GM12878 (cell line): ENCODE data around the gene GNAQ.

Experiments
- BRCA1 ChIP-seq: IDR thresholded peaks from 2 replicates; pipeline ENCODE4 v1.6.1; 2011; ENCODE audit warnings: low read depth, low read length, improper control_type of control experiment
- CTCF ChIP-seq, 3 experiments: IDR thresholded peaks in 2 of 3; conservative IDR thresholded peaks in 1 of 3; 2 replicates each; pipeline ENCODE4 v1.5.1; 2011; ENCODE audit warnings: low read depth in 3 of 3, low read length in 3 of 3, mild to moderate bottlenecking in 3 of 3, control low read depth in 2 of 3, moderate library complexity in 2 of 3, inconsistent platforms in 1 of 3, mixed read lengths in 1 of 3; ENCODE audit not compliant: control insufficient read depth in 2 of 3, insufficient read depth in 1 of 3; ENCODE audit errors: extremely low read depth in 1 of 3
- KLF5 ChIP-seq: fragments of 450-650 bp; IDR thresholded peaks from 2 replicates; pipeline ENCODE4 v1.6.1; 2014; ENCODE audit warnings: mild to moderate bottlenecking; ENCODE audit not compliant: partially characterized antibody
- RBBP5 ChIP-seq: fragments of 200-600 bp; sonication (generic); conservative IDR thresholded peaks from 2 replicates; pipeline ENCODE4 v1.6.1; 2016
- REST ChIP-seq: IDR thresholded peaks from 2 replicates; pipeline ENCODE4 v1.6.1; 2012; ENCODE audit warnings: mild to moderate bottlenecking, low read depth, low read length
- SIN3A ChIP-seq: IDR thresholded peaks from 2 replicates; pipeline ENCODE4 v1.6.1; 2012; ENCODE audit warnings: low read depth, low read length, improper control_type of control experiment
- SUPT20H ChIP-seq: IDR thresholded peaks from 2 replicates; pipeline ENCODE4 v1.6.1; 2011; ENCODE audit warnings: low read depth, mild to moderate bottlenecking, low read length, moderate library complexity, borderline replicate concordance; ENCODE audit not compliant: control insufficient read depth
- ZNF274 ChIP-seq: IDR thresholded peaks from one replicate; pipeline ENCODE4 v1.8.0; 2011; ENCODE audit not compliant: insufficient read length, insufficient read depth
- TF ChIP-seq, protein P1 (sequence below): IDR thresholded peaks from 2 replicates; pipeline ENCODE4 v1.6.1; 2011; ENCODE audit warnings: borderline replicate concordance, low read depth, mild to moderate bottlenecking, moderate library complexity, mixed read lengths, low read length; ENCODE audit not compliant: insufficient read depth; ENCODE audit errors: extremely low read length
- TF ChIP-seq, protein P2 (sequence below): IDR thresholded peaks from 2 replicates; pipeline ENCODE4 v1.6.1; 2011; ENCODE audit warnings: mild to moderate bottlenecking, low read depth, low read length, moderate library complexity; ENCODE audit not compliant: insufficient replicate concordance

GRCh38 chr9:77667151-77667550 is 364.5 kb downstream of the GNAQ start:
- no peak for TF ChIP-seq ZNF274
- TF ChIP-seq BRCA1, result no peak
- no peak for TF ChIP-seq CTCF (IDR thresholded peaks at IDR 0.05 in 2 of 3, conservative IDR thresholded peaks at IDR 0.05 in 1 of 3; ENCODE audit: control insufficient read depth in 2 of 3, extremely low read depth in 1 of 3, insufficient read depth in 1 of 3, low read depth in 3 of 3, low read length in 3 of 3)
- TF ChIP-seq, protein P1, sequence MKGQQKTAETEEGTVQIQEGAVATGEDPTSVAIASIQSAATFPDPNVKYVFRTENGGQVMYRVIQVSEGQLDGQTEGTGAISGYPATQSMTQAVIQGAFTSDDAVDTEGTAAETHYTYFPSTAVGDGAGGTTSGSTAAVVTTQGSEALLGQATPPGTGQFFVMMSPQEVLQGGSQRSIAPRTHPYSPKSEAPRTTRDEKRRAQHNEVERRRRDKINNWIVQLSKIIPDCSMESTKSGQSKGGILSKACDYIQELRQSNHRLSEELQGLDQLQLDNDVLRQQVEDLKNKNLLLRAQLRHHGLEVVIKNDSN, result no peak
- no peak for TF ChIP-seq SIN3A
- TF ChIP-seq, protein P2, sequence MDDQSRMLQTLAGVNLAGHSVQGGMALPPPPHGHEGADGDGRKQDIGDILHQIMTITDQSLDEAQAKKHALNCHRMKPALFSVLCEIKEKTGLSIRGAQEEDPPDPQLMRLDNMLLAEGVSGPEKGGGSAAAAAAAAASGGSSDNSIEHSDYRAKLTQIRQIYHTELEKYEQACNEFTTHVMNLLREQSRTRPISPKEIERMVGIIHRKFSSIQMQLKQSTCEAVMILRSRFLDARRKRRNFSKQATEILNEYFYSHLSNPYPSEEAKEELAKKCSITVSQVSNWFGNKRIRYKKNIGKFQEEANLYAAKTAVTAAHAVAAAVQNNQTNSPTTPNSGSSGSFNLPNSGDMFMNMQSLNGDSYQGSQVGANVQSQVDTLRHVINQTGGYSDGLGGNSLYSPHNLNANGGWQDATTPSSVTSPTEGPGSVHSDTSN, result no peak
- no peak for TF ChIP-seq REST
- no peak for TF ChIP-seq SUPT20H
- TF ChIP-seq RBBP5, result no peak
- no peak for TF ChIP-seq KLF5
